CD14-positive monocyte (primary cell): Measurements from ENCODE around the gene TMUB1. TPM values are rescaled to one million over a fixed set of nuclear protein-coding genes. Genes with fewer than 3 reads are reported as not detected.

Experiments
- DNase-seq, 3 donors: peaks; one replicate each; pipeline ENCODE4 v3.0.0-alpha.2; 2011 to 2022
- H2AFZ ChIP-seq: 2 replicates; pipeline ENCODE4 v1.6.0; 2012; ENCODE audit warnings: mild to moderate bottlenecking, low read depth, low read length, inconsistent platforms; ENCODE audit not compliant: insufficient read depth, poor library complexity, severe bottlenecking
- H3K27ac ChIP-seq, 2 donors: 1 replicate in 1 of 2; 2 replicates in 1 of 2; pipeline ENCODE4 v1.5.1; 2012 to 2013; ENCODE audit warnings: low read length in 2 of 2, control low read depth in 1 of 2, inconsistent platforms in 1 of 2, low read depth in 1 of 2, mild to moderate bottlenecking in 1 of 2
- H3K27me3 ChIP-seq, 2 donors: one replicate each; pipeline versions ENCODE4 v1.6.0 to v1.6.1; 2011 to 2013; ENCODE audit warnings: low read length in 2 of 2; ENCODE audit not compliant: control insufficient read depth in 2 of 2, insufficient read depth in 2 of 2
- H3K36me3 ChIP-seq, 2 donors: replicated peaks in 1 of 2; 1 replicate in 1 of 2; 2 replicates in 1 of 2; pipeline versions ENCODE4 v1.5.1 to v1.6.1; 2012 to 2013; ENCODE audit warnings: low read length in 2 of 2, control low read depth in 1 of 2, inconsistent platforms in 1 of 2, mild to moderate bottlenecking in 1 of 2; ENCODE audit not compliant: insufficient read depth in 2 of 2, control insufficient read depth in 1 of 2
- H3K4me1 ChIP-seq, 2 donors: 1 replicate in 1 of 2; 2 replicates in 1 of 2; pipeline versions ENCODE4 v1.5.1 to v1.6.1; 2012 to 2013; ENCODE audit warnings: low read length in 2 of 2, control low read depth in 1 of 2, inconsistent platforms in 1 of 2, mild to moderate bottlenecking in 1 of 2, moderate library complexity in 1 of 2; ENCODE audit not compliant: insufficient read depth in 2 of 2, control insufficient read depth in 1 of 2
- H3K4me2 ChIP-seq: replicated peaks from 2 replicates; pipeline ENCODE3; 2012; ENCODE audit warnings: low read length, moderate library complexity, mild to moderate bottlenecking; ENCODE audit not compliant: poor library complexity, severe bottlenecking; ENCODE audit errors: extremely low read depth
- H3K4me3 ChIP-seq, 3 experiments: fragments of 200-600 bp in 1 of 3; sonication (generic) in 1 of 3; replicated peaks in 1 of 3; 1 replicate in 2 of 3; 2 replicates in 1 of 3; pipeline ENCODE4 v1.5.1; 2011 to 2013; ENCODE audit warnings: low read length in 3 of 3, mild to moderate bottlenecking in 3 of 3, control low read depth in 2 of 3, low read depth in 2 of 3, inconsistent platforms in 1 of 3, moderate library complexity in 1 of 3
- H3K79me2 ChIP-seq: 2 replicates; pipeline ENCODE4 v1.6.0; 2012; ENCODE audit warnings: mild to moderate bottlenecking, control low read depth, inconsistent platforms, low read length, moderate library complexity; ENCODE audit not compliant: insufficient read depth
- H3K9ac ChIP-seq: 2 replicates; pipeline ENCODE4 v1.6.0; 2017; ENCODE audit warnings: low read length, mild to moderate bottlenecking; ENCODE audit not compliant: insufficient read depth, poor library complexity, severe bottlenecking
- H3K9me3 ChIP-seq, 2 donors: replicated peaks in 1 of 2; 1 replicate in 1 of 2; 2 replicates in 1 of 2; pipeline versions ENCODE4 v1.5.1 to v1.6.1; 2012 to 2013; ENCODE audit warnings: low read length in 2 of 2, control low read depth in 1 of 2; ENCODE audit not compliant: control insufficient read depth in 1 of 2, insufficient read depth in 1 of 2
- H4K20me1 ChIP-seq: 2 replicates; pipeline ENCODE4 v1.6.0; 2012; ENCODE audit warnings: mild to moderate bottlenecking, low read length, control low read depth, moderate library complexity; ENCODE audit not compliant: insufficient read depth
- H3K27ac Mint-ChIP-seq, 7 donors: one replicate each; pipeline ENCODE4 v1.8.0; 2020; ENCODE audit warnings: mild to moderate bottlenecking in 7 of 7, mixed read lengths in 7 of 7, moderate library complexity in 6 of 7, inconsistent platforms in 2 of 7
- H3K27me3 Mint-ChIP-seq, 3 donors: one replicate each; pipeline ENCODE4 v1.8.0; 2021 to 2022; ENCODE audit warnings: low read depth in 3 of 3, mild to moderate bottlenecking in 3 of 3, mixed read lengths in 3 of 3, moderate library complexity in 3 of 3, inconsistent platforms in 1 of 3
- H3K36me3 Mint-ChIP-seq, 2 donors: one replicate each; pipeline ENCODE4 v1.8.0; 2020; ENCODE audit warnings: mixed read lengths in 2 of 2, inconsistent platforms in 1 of 2, mild to moderate bottlenecking in 1 of 2
- H3K4me1 Mint-ChIP-seq: one replicate; pipeline ENCODE4 v1.8.0; 2020; ENCODE audit warnings: mild to moderate bottlenecking, mixed read lengths
- H3K4me3 Mint-ChIP-seq, 2 donors: one replicate each; pipeline ENCODE4 v1.8.0; 2020; ENCODE audit warnings: mild to moderate bottlenecking in 2 of 2, mixed read lengths in 2 of 2, moderate library complexity in 1 of 2
- H3K9me3 Mint-ChIP-seq, 7 donors: one replicate each; pipeline ENCODE4 v1.8.0; 2020 to 2022; ENCODE audit warnings: mixed read lengths in 7 of 7, mild to moderate bottlenecking in 6 of 7, moderate library complexity in 6 of 7, inconsistent platforms in 2 of 7
- WGBS: methylation state at CpG from one replicate; pipeline ENCODE4 v1.1.5; 2013; ENCODE audit warnings: missing lambda C conversion rate; ENCODE audit not compliant: insufficient coverage; 5-methylcytosine and 5-hydroxymethylcytosine counted together
- intact Hi-C, 2 donors: fragments of 100-400 bp; cut with micrococcal nuclease; formaldehyde crosslinking; loops; one replicate each; pipeline versions ENCODE4 v1.15.0 to v1.15.1; 2023
- polyA plus RNA-seq, 3 donors: library from polyadenylated mRNA; depleted of rRNA in 1 of 3; unstranded in 2 of 3; stranded (reverse) in 1 of 3; fragments of 300-500 nt in 2 of 3; fragments of >200 nt in 1 of 3; fragmentation: Illumina TruSeq in 2 of 3; gene quantifications; 1 replicate in 2 of 3; 2 replicates in 1 of 3; pipeline ENCODE4 v1.2.3, GENCODE V29; 2012 to 2021
- TF ChIP-seq, protein P1 (sequence below): fragments of 200-600 bp; IDR thresholded peaks from one replicate; pipeline ENCODE4 v1.8.0; 2022; ENCODE audit warnings: antibody characterized with exemption, mild to moderate bottlenecking

Gene TMUB1
- polyA plus RNA-seq, 3 donors: 17.4 to 28.2 (median 19.8) TPM

DNA sequence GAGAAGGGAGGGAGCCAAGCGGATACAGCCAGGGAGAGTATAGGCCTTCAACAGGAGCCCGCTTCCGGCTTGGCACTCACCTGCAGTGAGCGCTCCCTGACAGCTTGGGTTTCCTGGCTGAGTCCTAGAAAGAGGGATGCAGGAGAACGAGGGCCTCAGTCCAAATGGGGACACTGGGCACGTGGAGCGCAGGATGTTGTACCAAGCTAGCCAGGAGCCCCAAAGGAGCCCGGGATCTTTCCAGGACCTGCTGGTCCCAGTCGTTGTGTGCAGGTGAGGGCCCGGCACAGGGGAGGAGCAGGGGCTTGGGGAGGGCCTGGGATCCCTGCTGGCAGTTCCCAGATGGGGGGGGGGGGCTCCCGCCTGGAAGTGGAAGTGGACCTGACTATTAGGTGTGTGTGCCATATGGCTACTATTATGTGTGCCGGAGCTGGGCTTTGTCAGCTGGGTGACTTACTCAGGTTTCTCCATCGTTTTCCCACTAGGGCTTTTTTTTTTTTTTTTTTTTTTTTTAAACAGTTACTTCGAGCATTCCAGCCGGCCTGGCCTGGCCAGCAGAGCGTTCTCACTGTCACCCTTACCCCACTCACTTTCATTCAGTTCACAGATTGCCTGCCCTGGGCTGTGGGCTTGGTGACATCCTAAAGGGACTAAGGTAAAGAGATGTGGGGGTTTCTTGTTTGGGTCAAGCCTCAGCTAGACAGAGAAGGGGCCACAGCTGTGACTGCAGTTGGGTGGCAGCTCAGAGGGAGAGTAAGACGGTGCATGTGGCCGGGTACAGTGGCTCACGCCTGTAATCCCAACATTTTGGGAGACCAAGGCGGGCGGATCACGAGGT, 6.8 kb upstream of the TMUB1 start:
- TF ChIP-seq, protein P1, sequence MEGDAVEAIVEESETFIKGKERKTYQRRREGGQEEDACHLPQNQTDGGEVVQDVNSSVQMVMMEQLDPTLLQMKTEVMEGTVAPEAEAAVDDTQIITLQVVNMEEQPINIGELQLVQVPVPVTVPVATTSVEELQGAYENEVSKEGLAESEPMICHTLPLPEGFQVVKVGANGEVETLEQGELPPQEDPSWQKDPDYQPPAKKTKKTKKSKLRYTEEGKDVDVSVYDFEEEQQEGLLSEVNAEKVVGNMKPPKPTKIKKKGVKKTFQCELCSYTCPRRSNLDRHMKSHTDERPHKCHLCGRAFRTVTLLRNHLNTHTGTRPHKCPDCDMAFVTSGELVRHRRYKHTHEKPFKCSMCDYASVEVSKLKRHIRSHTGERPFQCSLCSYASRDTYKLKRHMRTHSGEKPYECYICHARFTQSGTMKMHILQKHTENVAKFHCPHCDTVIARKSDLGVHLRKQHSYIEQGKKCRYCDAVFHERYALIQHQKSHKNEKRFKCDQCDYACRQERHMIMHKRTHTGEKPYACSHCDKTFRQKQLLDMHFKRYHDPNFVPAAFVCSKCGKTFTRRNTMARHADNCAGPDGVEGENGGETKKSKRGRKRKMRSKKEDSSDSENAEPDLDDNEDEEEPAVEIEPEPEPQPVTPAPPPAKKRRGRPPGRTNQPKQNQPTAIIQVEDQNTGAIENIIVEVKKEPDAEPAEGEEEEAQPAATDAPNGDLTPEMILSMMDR: no peak
- Histone ChIP-seq H3K4me2 (peak overlapping the region; percentile 92), H3K79me2 (peaks cover 62% of the 10 kb centered on the region)

GRCh38 chr7:151088856-151089699, 5.8 kb upstream of the TMUB1 start:
- peaks cover 70% of the 10 kb centered on the region for H4K20me1 ChIP-seq
- peak overlapping the region; percentile 40 to 95 (median 73) for H3K4me3 ChIP-seq
- Mint-ChIP-seq H3K36me3 (peaks cover 19 to 21% of the 10 kb centered on the region in 2 donors), H3K4me3 (peak overlapping the region; percentile 90 to 94), H3K27me3 (peaks cover 0 to 2% (median 0%) of the 10 kb centered on the region in 3 donors), H3K27ac (peak overlapping the region; percentile 99 to 100 (median 99)), H3K9me3 (peaks cover 0 to 3% (median 0%) of the 10 kb centered on the region in 7 donors), H3K4me1 (peaks cover 53% of the 10 kb centered on the region)
- peaks cover 47 to 62% of the 10 kb centered on the region in 2 donors for H3K4me1 ChIP-seq
- peak overlapping the region; percentile 90 for H3K9ac ChIP-seq
- peak overlapping the region; percentile 97 to 99 for H3K27ac ChIP-seq
- H3K36me3 ChIP-seq: peaks cover 2 to 15% of the 10 kb centered on the region in 2 donors
- intact Hi-C loops: loop anchor here in 1 of 2 donors (2.0 to 10.0 kb wide), 4 partner anchors 30 to 714 kb away; partner anchors contain the start of genes ABCB8, SLC4A2 and ZNF775
- H3K4me2 ChIP-seq: peak overlapping the region; percentile 92
- H3K27me3 ChIP-seq: no peaks in the 10 kb centered on the region
- no peaks in the 10 kb centered on the region for H3K9me3 ChIP-seq
- no peak overlapping the region for H2AFZ ChIP-seq
- TF ChIP-seq, protein P1: no peak
- peak; percentile 96 to 99 (median 96) for DNase-seq
- under 1% methylated on average over 25 of the region's 30 CpGs for WGBS
- H3K79me2 ChIP-seq: peaks cover 52% of the 10 kb centered on the region

More for the DNA sequence above, 6.8 kb upstream of the TMUB1 start:
- Histone ChIP-seq H3K9me3 (no peaks in the 10 kb centered on the region), H3K9ac (peak overlapping the region; percentile 90), H4K20me1 (peaks cover 81% of the 10 kb centered on the region), H3K27me3 (no peaks in the 10 kb centered on the region), H3K4me3 (peak overlapping the region; percentile 40 to 95 (median 73)), H3K36me3 (peaks cover 2 to 17% of the 10 kb centered on the region in 2 donors), H2AFZ (no peak overlapping the region), H3K4me1 (peaks cover 46 to 59% of the 10 kb centered on the region in 2 donors), H3K27ac (peak overlapping the region; percentile 97 to 99)
- peak overlapping the region; percentile 90 to 94 for H3K4me3 Mint-ChIP-seq
- peak overlapping the region; percentile 99 to 100 (median 99) for H3K27ac Mint-ChIP-seq
- DNase-seq: no peak
- WGBS: 88% methylated on average over 15 of the region's 22 CpGs
- H3K9me3 Mint-ChIP-seq: peaks cover 0 to 3% (median 0%) of the 10 kb centered on the region in 7 donors
- H3K36me3 Mint-ChIP-seq: peaks cover 21 to 22% of the 10 kb centered on the region in 2 donors
- H3K4me1 Mint-ChIP-seq: peaks cover 53% of the 10 kb centered on the region
- intact Hi-C loops: loop anchor here (2.0 to 10.0 kb wide), 5 partner anchors 31 to 715 kb away; partner anchors contain the start of genes ABCB8 (in 1 of the 2), SLC4A2 (in 1 of the 2) and ZNF775 (in 1 of the 2)
- peaks cover 0 to 2% (median 0%) of the 10 kb centered on the region in 3 donors for H3K27me3 Mint-ChIP-seq
